Lower leg skin (tissue), 3 donors: ENCODE measurements around the gene RBM17.

Source experiments
- POLR2A ChIP-seq, 2 donors: fragments of 450-650 bp; IDR thresholded peaks; one replicate each; pipeline ENCODE4 v1.6.1; 2016 to 2017; ENCODE audit warnings: antibody characterized with exemption in 2 of 2, mild to moderate bottlenecking in 1 of 2, moderate library complexity in 1 of 2
- TF ChIP-seq, protein P1 (sequence below), 3 donors: fragments of 450-650 bp; IDR thresholded peaks; one replicate each; pipeline ENCODE4 v1.5.1; 2016; ENCODE audit warnings: antibody characterized with exemption in 3 of 3, mild to moderate bottlenecking in 3 of 3, moderate library complexity in 2 of 3

DNA sequence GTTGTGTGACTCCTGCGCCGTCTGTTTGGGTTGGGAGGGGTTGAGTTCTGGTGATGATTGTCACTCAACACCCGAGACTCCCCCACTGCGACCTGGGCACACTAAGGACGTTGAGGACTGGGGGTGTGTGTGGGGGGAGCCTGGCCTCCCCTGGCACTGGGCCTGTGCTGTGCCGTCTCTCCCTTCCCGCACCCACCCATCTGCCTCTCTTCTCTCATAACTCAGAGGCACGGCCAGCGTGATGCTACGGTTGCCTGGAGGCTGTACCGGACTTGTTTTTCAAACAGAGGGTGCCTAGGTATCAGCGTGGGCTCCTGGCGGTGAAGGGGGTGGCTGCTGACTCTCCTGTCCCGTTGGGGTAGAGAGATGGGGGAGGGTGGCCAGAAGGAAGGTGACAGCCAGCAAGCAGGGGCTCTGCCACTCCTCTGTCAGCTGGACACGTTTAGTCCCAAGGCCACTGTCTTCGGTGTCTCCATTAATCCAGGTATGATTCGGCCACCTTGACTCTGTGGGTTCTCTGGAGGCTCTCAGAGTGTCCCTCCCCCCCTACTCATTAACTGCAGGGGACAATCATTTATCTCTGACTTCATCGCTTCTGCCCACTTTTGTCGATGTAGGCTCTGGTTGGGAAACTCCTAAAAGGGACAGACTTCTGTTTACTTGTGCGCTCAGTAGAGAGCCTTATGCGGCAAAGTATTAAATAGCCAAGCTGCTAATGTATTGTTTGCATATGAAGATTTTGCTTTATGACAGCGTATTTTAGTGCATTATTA is 57.4 kb downstream of the RBM17 start:
- TF ChIP-seq, protein P1, sequence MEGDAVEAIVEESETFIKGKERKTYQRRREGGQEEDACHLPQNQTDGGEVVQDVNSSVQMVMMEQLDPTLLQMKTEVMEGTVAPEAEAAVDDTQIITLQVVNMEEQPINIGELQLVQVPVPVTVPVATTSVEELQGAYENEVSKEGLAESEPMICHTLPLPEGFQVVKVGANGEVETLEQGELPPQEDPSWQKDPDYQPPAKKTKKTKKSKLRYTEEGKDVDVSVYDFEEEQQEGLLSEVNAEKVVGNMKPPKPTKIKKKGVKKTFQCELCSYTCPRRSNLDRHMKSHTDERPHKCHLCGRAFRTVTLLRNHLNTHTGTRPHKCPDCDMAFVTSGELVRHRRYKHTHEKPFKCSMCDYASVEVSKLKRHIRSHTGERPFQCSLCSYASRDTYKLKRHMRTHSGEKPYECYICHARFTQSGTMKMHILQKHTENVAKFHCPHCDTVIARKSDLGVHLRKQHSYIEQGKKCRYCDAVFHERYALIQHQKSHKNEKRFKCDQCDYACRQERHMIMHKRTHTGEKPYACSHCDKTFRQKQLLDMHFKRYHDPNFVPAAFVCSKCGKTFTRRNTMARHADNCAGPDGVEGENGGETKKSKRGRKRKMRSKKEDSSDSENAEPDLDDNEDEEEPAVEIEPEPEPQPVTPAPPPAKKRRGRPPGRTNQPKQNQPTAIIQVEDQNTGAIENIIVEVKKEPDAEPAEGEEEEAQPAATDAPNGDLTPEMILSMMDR (IDR thresholded peaks at IDR 0.05): no peak
- TF ChIP-seq POLR2A (IDR thresholded peaks at IDR 0.05): no peak
